Right atrium auricular region (tissue), 2 donors: ENCODE measurements around the gene CENPC. TPM values are rescaled to one million over a fixed set of nuclear protein-coding genes. Genes with fewer than 3 reads are reported as not detected.
"Not testable (repeated sequence)": the region's sequence is repeated elsewhere in the genome, so short reads cannot be mapped to it uniquely, and the experiment has no call there.

Experiments
- DNase-seq: peaks from one replicate; pipeline ENCODE4 v3.0.0-alpha.2; 2019; ENCODE audit warnings: low spot score
- H3K27ac ChIP-seq, 2 donors: fragments of 200-600 bp; sonication (generic); 1 replicate in 1 of 2; 2 replicates in 1 of 2; pipeline ENCODE4 v1.5.1; 2016 to 2019
- H3K27me3 ChIP-seq, 2 donors: fragments of 200-600 bp; sonication (generic); one replicate each; pipeline versions ENCODE4 v1.5.1 to v1.6.0; 2017 to 2019
- H3K36me3 ChIP-seq: fragments of 200-600 bp; sonication (generic); one replicate; pipeline ENCODE4 v1.5.1; 2016
- H3K4me1 ChIP-seq, 2 donors: fragments of 200-600 bp; sonication (generic); one replicate each; pipeline versions ENCODE4 v1.5.1 to v1.6.0; 2017 to 2019
- H3K4me3 ChIP-seq, 2 donors: fragments of 200-600 bp; sonication (generic); 1 replicate in 1 of 2; 2 replicates in 1 of 2; pipeline ENCODE4 v1.5.1; 2017 to 2019; ENCODE audit warnings: mild to moderate bottlenecking in 1 of 2, moderate library complexity in 1 of 2
- H3K9me3 ChIP-seq, 2 donors: fragments of 200-600 bp; sonication (generic); one replicate each; pipeline ENCODE4 v1.5.1; 2019
- CTCF ChIP-seq, 2 donors: fragments of 200-600 bp; sonication (generic); IDR thresholded peaks; one replicate each; pipeline ENCODE4 v1.5.1; 2019; ENCODE audit warnings: antibody characterized with exemption in 2 of 2
- total RNA-seq, 2 donors: library from RNA; depleted of rRNA; stranded (reverse); fragments of >200 nt; gene quantifications; one replicate each; pipeline ENCODE4 v1.1.0, GENCODE V29; 2016

CENPC gene
- total RNA-seq, 2 donors from 2014 or later = 6.6 to 7.9 TPM

- no peak for TF ChIP-seq CTCF (IDR thresholded peaks at IDR 0.05)
- H3K27ac ChIP-seq = no peak within 1 kb of the TSS
- no peak within 1 kb of the TSS for H3K4me3 ChIP-seq
- H3K9me3 ChIP-seq = no peaks in the 10 kb centered on the region
- no peaks in the 10 kb centered on the region for H3K36me3 ChIP-seq
- H3K27me3 ChIP-seq = no peaks in the 10 kb centered on the region
- no peak for DNase-seq
- H3K4me1 ChIP-seq = no peaks in the 10 kb centered on the region
These were observed 13.2 kb upstream of the CENPC start, which contains the start of gene STAP1 for GRCh38 chr4:67558493-67558892. Gene STAP1 (plus strand): TSS chr4:67558727. CDS start chr4:67558810, 83 bp downstream.

DNA sequence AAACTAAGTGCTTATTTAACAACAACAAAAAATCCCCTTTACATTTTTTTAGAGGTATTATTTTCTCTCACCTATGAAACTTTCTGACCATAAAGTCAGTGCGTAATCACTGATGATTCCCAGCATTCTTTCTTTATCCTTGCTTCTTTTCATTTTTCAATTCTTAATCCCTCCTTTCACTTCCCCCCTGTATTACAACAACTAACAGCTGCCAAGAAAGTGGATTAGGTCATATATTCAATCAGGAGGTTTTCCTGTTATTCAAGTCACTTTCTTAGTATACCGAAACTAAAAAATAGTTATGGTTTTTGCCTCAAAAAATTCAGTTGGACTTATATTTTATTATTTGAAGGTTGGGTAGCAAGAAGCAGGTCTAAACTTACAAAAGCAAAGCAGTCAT is 11.1 kb upstream of the CENPC start:
- Histone ChIP-seq H3K36me3 (no peaks in the 10 kb centered on the region), H3K27ac (no peak overlapping the region)
- no peak for TF ChIP-seq CTCF (IDR thresholded peaks at IDR 0.05)

GRCh38 chr4:67555447-67555846 is 10.1 kb upstream of the CENPC start:
- no peak for DNase-seq
- Histone ChIP-seq H3K9me3 (no peaks in the 10 kb centered on the region), H3K27me3 (no peaks in the 10 kb centered on the region), H3K27ac (no peak overlapping the region), H3K36me3 (no peaks in the 10 kb centered on the region), H3K4me3 (no peak overlapping the region), H3K4me1 (no peaks in the 10 kb centered on the region)
- TF ChIP-seq CTCF (IDR thresholded peaks at IDR 0.05) = no peak

More for the DNA sequence above, 11.1 kb upstream of the CENPC start:
- DNase-seq = no peak
- no peak overlapping the region for H3K4me3 ChIP-seq
- H3K4me1 ChIP-seq = no peaks in the 10 kb centered on the region
- no peaks in the 10 kb centered on the region for H3K27me3 ChIP-seq
- no peaks in the 10 kb centered on the region for H3K9me3 ChIP-seq

DNA sequence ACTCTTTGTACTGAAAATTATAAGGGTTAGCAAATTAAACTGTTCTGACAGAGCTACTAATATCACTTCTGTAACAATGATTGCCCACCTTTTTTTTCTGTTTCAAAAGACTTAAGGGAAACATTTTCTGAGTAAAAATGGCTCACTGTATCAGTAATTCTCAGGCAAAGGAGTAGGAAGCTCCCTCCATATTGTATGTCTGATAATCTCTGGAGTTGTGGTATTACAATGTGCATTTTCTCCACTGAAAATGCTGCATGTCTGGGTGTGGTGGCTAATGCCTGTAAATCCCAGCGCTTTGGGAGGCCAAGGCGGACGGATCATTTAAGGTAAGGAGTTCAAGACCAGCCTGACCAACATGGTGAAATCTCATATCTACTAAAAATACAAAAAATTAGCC is 8.8 kb upstream of the CENPC start:
- TF ChIP-seq CTCF (IDR thresholded peaks at IDR 0.05) = no peak
- Histone ChIP-seq H3K9me3 (no peaks in the 10 kb centered on the region), H3K27me3 (no peaks in the 10 kb centered on the region), H3K4me1 (no peaks in the 10 kb centered on the region), H3K4me3 (no peak overlapping the region), H3K36me3 (no peaks in the 10 kb centered on the region), H3K27ac (no peak overlapping the region)
- no peak for DNase-seq

GRCh38 chr4:67552146-67552792 is 7.0 kb upstream of the CENPC start:
- not testable (repeated sequence) for DNase-seq, H3K4me3 ChIP-seq, H3K36me3 ChIP-seq, H3K27me3 ChIP-seq, H3K27ac ChIP-seq, H3K4me1 ChIP-seq, H3K9me3 ChIP-seq

DNA sequence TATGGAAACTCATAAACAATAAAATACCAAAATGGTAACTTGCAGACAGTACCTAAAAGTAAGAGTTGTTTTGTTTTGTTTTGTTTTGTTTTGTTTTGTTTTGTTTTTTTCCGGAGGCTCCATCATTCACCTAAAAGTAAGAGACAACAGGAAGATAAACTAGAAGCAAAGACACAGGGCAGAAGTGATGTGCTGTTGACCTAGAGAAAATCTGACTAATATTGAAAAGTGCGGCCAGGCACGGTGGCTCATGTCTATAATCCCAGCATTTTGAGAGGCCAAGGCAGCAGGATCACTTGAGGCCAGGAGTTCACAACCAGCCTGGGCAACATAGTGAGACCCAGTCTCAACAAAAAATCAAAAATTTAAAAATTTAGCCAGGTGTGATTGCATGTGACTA is 5.6 kb upstream of the CENPC start:
- H3K36me3 ChIP-seq = no peaks in the 10 kb centered on the region
- H3K4me1 ChIP-seq = peaks cover 0 to 3% of the 10 kb centered on the region in 2 donors
- H3K27me3 ChIP-seq = no peaks in the 10 kb centered on the region
- no peak for TF ChIP-seq CTCF (IDR thresholded peaks at IDR 0.05)
- H3K9me3 ChIP-seq = no peaks in the 10 kb centered on the region
- DNase-seq = no peak
- H3K4me3 ChIP-seq = no peak overlapping the region
- no peak overlapping the region for H3K27ac ChIP-seq
